HG03439 (cell line): ENCODE results near the gene DISC1.
"Not testable (repeated sequence)": the region's sequence is repeated elsewhere in the genome, so short reads cannot be mapped to it uniquely, and the experiment has no call there.

Experiments
- ATAC-seq: cut with Tn5 transposase; IDR thresholded peaks from one replicate; pipeline ENCODE4 v1.9.1; 2021; ENCODE audit warnings: mild to moderate bottlenecking, moderate library complexity; ENCODE audit not compliant: unreplicated experiment

Gene DISC1

DNA sequence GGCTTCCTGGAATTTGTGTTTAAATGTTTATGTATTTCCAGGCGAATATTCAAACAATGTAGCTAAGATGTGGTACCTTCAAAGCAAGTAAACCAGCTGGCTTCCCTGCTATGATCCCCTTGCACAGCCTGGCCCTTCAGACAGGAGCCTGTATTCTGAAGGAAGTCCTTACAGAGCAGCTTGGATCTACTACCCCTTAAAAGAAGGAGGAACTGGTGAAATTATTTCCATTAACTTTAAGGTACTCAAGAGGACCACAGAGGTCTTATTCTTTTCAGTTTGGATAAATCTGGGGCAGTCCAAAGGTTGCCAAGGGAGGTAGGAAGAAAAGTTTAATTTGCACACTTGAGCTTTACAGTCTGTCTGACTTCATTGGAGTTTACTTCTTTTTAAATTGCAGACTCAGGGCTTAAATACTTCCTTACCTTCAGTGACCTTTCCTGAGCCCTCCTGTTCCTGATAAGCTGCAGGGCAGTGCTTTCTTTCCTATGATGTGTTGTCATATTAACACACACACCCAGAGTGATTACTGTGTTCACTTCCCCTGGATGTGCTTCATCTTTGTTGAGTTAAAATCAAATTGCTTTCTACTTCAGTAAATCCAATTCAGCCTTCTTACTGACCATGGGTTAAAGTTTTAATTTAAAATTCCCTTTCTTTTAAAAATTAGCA lies 40.5 kb downstream of the DISC1 start:
- no peak for ATAC-seq

DNA sequence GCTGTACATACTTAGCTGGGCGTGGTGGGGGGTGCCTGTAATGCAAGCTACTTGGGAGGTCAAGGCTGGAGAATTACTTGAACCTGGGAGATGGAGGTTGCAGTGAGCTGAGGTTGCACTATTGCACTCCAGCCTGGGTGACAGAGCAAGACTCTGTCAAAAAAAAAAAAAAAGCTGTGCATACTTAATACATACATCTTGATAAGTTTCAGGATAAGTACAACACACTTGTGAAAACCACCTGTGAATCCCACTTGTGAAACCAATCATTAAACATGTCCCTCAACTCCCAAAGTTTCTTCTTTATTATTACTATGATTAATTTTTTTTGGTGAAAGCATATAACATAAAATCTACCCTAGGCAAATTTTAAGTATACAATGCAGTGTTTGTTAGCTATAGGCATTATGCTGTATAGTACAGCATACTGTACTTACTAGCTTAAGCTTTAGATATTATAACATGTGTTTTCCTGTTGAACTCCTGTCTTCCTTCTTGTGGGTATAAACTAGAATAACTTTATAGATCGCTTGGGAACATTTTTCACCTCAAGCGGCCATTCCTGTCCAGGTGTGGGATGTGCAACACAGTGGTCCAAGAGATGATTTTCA lies 41.4 kb downstream of the DISC1 start:
- ATAC-seq: no peak

DNA sequence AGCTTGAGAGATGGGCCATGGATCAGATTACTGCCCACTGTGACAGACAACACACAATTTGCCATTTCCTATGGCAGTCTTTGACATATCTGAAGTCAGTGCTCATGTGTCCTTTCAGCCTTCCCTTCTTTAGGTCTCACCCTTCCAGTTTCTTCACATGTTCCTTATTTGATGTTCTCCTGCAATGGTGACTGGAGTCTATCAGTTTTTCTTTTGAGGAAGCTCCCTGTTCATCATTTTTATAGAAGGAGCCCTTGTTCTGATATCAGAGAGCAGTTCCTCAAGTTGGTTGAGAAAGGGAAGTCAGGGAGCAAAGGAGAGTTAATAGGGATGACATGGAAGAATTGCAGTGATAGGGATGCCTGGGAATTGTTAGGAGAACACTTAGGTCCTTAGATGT lies 42.2 kb downstream of the DISC1 start:
- ATAC-seq: no peak

DNA sequence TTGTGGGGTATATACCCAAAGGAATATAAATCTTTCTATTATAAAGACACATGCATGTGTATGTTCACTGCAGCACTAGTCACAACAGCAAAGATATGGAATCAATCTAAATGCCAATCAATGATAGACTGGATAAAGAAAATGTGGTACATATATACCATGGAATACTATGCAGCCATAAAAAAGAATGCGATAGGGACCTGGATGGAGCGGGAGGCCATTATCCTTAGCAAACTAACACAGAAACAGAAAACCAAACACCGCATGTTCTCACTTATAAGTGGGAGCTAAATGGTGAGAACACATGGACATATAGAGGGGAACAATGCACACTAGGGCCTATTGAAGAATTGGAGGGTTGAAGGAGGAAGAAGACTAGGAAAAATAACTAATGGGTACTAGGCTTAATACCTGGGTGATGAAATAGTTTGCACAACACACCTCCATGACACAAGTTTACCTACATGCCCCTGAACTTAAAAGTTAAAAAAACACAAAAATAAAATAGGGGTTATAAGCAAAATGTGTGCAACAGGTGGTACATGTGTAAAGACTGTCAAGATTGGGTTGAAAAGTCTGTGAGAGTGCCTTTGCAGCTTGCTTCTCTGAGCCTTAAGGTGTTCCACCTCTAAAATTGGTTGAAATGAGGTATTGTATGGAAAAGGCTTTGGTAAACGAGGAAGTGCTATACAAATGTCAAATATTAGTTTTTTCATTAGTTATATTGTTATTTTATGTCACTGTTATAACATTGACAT lies 43.5 kb downstream of the DISC1 start:
- not testable (repeated sequence) for ATAC-seq

DNA sequence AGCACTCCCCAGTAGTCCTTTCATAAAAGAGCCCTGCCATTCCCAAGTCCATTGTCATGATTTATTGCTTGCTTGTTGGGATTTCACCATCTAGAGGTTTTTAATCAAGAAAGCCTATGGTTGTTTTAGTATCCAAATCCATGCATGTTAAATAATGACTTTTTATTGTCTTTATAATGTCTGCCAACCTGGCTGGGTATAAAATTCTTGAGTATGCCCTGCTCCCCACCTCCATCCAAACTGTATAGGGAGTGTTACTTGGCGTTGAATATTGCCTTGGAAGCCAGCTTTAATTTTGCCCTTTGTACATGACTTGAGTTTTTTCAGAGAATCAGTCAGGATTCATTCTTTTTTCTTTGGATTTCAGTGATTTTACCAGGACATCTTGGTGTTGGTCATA lies 44.2 kb downstream of the DISC1 start:
- ATAC-seq: no peak

DNA sequence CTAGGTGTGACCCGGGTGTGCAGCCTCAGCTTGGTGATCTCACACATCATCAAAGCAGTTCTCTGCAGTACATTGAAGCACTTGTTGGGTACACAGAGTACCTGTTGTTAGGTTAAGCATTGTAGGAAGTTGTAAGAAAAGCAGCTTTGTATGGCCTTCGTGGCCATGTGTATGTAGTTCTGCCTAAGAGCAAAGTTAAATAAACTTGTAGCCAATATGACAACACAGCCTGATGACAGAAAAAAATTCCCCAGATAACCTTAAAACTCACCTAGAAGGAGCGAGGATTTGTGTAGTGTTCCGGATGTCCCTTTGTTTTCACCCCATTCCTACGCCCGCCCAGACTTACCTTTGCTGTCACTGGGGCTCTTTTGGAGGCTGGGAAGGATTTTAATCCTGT lies 48.0 kb downstream of the DISC1 start:
- ATAC-seq: no peak

DNA sequence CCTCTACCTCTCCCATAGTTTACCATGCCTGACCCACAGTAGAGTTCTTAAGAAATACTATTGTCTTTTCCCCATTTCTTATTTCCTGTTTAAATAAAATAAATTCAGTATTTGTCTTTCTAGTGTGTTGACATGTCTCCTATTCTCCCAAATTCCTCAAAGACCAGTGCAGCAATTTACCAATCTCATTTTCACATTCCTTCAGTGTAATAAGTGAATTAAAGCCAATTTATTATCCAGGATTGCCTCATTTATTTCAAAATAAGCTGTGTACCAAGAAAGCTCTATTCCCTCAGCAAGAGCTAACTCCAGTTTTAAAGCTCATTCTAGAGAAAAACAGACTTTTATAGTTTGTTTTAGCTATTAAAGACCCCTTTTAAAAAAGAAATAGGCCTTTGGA lies 49.9 kb downstream of the DISC1 start:
- no peak for ATAC-seq

DNA sequence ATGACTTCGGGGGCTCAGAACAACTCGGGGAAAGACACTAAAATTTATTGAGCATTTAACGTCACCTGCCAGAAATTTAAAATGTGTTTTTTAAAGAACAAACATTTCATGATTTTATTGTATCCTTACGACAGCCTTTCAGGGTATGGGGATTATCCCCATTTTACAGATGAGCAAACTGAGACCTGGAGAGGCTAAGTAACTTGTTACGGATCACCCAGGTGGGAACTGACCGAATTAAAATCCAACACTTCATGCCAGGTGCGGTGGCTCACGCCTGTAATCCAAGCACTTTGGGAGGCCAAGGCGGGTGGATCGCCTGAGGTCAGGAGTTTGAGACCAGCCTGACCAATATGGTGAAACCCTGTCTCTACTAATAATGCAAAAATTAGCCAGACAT lies 50.9 kb downstream of the DISC1 start:
- ATAC-seq: no peak

DNA sequence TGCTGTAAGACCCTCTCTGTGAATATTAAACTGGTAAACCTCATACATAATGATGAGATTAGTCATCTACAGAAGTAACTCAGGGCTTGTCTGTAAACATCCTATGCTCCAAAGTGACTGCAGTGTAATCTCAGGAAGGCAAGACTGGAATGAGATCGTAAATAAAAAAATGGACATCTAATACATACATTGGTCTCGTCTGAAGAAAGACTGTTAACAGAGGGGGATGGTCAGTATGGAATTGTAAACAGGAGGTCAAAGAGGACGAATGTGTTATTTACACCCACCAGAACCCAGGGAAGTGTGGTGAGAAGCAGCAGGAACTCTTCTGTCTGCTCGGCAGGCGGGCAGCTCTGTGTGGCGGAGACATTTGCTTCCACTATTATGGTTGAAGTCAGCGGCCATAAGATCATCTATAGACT lies 51.4 kb downstream of the DISC1 start:
- ATAC-seq: no peak

DNA sequence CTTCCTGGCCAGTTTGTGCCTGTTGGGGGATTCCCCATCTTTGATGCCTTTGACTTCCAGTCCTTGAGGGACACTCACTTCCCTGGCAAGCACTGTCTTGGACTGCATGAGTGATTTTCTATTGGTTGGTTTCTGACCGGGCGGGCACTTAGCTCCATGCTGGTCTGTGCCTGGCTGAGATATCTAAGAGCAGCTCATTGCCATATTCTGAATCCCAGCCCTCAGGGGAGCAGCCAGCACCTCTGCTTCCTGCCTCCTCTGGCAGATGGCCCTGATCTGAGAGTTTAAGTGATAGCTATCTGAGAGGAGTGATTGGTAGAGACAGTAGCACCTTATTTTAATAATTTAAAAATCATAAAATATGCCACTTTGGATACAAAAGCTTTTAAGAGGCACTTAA lies 52.5 kb downstream of the DISC1 start:
- no peak for ATAC-seq

DNA sequence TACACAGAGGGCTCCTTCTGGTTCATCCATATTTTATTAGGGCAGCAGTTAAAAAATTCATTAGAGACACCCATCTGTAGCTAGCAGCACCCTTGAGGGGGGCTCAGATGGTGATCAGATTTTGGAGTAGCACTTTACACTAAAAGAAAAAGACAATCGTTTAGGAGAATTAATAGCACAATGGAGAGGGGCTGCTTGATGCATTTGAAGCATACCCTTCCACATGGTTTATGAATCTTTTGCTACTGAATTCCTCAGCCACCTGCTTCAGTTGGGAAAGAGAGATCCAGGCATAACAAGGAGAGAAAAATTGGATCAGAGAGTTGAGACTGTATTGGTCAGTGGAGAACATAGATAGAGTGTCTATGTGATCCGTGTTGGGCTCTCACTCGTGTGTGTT lies 54.4 kb downstream of the DISC1 start:
- ATAC-seq: no peak

DNA sequence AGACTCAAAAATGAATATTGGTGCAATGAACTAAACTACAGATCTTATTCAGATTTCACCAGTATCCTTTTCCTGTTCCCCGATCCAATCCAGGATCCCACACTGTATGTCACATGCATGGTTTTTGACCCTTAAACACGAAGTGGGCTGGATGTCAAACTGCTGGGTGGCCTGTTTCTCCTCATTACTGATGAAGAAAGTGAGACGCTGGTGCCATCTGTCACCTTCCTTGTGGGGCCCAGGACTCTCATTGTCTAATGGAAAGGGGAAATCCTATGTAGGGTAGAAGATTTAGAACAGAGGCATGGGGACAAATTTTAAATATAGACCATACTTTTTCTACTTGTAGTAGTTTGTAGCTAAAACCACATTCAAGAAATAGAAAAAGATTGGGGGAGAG lies 56.2 kb downstream of the DISC1 start:
- ATAC-seq: no peak

DNA sequence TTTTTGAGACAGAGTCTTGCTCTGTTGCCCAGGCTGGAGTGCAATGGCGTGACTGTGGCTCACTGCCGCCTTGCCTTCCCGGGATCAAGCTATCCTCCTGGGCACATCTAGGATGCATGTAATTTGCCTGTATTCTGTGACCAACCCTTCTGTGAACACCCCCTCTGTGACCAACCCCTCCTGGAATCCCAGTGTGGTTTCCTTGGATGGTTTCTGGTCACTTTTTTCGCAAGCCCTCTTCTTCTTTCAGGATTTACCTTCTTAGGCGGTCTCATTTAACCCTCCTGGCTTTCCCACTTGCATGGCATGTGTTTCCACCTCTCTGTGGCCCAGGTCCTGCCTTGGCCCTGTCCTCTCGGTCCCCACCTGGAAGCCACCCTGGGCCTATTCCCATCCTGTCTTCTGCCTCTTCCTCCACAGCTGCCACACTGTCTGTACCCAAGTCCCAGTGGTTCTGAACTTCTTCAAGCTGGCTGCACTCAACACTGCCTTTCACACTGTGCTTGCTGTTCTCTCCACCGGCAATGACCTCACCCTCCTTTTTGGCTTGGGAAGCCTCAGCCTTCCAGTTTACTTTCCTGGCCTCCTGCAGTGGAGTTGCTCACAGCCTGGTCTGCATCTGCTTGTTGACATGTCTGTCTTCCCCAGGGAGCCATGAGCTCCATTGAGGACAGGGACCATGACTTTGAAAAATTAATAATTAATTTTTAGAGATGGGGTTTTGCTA lies 57.0 kb downstream of the DISC1 start:
- ATAC-seq: no peak

DNA sequence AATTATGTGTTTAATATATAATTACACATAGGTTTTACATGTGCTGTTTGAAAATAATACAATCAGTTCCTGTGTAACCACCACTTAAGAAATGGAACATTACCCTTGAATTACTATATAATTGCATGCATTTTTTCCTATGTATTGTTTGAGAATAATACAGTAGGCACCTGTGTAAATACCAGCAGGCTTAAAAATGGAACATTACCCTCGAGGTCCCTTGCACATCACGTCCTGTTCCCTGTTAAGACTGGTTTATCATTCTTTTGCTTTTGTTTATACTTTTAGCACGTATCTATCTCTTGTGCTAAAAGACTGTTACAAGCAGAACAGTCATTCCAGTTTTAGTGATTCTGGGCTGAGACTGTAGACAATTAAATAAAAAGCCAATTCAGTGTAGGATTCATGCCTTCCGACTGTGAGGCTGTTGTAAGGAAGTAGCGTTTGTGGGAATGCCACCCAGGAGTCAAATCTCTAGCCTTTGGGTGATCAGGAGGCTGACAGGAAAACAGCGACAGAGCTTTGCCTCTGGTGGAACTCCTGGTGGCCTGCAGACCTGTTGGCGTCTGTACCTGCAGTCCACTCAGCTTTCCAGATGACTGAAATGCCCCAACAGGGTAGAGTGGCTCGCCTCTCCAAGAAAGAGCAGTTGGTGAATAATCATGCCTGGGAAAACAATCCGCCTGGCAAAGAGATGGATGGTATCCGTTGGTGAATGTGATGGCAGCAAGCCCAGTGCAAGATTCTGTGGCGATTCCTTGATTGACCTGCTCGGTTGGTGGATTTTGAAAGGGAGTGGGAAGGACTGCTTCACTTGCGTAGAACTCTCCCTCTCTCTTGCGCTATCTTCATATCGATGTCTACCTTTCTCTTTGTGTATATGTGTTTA lies 58.0 kb downstream of the DISC1 start:
- ATAC-seq: no peak

DNA sequence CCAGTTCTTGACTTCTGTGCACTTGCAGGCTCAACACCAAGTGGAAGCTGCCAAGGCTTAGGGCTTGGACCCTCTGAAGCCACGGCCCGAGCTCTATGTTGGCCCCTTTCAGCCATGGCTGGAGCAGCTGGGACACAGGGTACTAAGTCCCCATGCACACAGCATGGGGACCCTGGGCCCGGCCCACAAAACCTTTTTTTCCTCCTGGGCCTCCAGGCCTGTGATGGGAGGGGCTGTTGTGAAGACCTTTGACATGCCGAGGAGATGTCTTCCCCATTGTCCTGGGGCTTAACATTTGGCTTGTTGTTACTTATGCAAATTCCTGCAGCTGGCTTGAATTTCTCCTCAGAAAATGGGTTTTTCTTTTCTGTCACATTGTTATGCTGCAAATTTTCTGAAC lies 59.8 kb downstream of the DISC1 start:
- no peak for ATAC-seq

DNA sequence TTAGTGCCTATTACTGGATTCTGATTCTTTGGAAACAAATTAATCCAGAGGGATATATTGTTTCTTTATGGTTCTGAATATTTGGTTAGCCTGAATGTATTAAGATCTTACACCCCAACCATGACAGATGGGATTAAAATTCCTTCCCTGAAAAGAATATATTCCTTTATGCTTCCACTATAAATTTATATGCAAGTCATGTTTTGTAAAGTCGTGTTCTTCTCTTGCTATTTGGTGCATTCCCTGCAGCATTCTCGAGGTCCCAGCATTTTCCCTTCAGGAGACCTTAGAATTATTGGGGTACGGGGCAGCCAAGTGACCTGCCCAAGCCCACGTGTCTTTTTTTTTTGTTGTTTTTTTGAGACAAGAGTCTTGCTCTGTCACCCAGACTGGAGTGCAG lies 62.4 kb downstream of the DISC1 start:
- no peak for ATAC-seq

DNA sequence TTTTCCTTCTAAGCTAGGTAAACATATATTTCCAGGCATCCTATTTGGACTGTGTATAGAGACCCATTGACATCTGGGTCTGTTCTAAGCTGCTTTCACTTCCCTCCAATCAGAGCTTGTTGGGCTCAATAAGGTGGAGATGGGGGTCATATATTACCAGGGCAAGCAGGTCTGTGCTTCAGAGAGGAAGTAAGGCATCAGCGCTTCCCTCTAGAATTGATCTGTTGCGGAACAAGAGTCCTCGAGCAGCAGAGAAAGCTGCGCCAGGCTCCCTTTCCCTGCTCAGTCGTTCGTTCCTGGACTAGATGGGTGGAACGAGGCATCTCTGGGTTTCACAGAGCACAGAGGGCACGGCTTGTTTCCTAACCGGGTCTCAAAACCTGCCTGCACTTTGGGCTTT lies 63.5 kb downstream of the DISC1 start:
- no peak for ATAC-seq

DNA sequence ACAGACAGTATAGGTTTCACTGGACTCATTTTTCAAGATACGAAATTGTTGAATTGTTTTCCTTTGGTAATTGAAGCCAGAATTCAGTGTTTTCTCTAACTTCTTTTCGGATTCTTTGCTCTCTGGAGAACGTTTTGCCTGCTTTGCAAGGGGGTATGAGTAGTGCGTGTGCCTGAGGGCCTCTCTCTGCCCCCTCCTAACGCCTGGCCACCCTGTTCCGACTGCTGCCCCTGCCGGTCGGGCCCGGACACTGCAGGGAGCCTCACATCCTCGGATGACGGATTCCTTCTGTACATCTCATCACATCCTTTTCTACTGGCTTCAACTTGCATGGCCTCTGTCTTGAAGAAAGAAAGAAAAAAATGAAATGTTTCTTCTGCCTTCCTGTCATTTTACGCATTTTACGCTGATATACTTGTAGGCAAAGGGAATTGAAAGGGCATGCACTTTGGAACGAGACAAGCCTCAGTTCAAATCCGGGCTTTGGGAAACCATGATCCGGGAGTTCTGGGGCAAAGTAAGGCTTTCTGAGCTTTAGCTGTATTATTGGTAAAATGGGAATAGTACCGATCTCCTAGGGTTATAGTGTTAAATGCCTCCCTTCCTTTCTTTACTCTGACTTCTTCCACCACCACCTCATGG lies 65.1 kb downstream of the DISC1 start:
- ATAC-seq: no peak

DNA sequence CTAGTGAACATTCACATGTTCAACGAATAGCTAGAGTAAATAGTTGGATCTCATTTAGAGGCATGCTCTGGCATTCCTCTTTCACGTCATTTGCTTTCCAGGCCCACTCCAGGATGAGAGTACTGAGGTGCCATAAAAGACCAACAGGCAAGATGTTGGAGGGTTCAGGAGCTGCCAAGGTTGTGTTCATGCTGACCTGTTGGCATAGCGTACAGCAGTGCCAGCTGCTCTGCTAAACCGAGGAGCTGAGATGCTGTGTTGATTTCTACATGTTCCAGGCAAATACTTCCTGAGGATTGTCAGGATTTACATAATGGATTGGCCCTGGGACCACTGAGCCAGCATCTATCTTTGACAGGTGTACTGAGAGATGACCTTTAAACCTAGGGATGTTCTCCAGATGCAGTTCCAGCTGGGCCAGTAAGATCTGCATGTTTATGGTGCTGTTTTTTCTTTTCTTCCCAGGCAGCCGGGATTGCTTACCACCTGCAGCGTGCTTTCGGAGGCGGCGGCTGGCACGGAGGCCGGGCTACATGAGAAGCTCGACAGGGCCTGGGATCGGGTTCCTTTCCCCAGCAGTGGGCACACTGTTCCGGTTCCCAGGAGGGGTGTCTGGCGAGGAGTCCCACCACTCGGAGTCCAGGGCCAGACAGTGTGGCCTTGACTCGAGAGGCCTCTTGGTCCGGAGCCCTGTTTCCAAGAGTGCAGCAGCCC lies 66.9 kb downstream of the DISC1 start:
- ATAC-seq: no peak

DNA sequence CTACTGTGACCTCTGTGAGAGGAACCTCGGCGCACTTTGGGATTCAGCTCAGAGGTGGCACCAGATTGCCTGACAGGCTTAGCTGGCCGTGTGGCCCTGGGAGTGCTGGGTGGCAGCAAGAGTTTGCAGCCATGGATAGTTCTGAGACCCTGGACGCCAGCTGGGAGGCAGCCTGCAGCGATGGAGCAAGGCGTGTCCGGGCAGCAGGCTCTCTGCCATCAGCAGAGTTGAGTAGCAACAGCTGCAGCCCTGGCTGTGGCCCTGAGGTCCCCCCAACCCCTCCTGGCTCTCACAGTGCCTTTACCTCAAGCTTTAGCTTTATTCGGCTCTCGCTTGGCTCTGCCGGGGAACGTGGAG lies 67.5 kb downstream of the DISC1 start:
- no peak for ATAC-seq
